ENCODE measurements around the gene CDC73. TPM values are rescaled to one million over a fixed set of nuclear protein-coding genes. Genes with fewer than 3 reads are reported as not detected.

The CDC73 gene
- total and polyA plus RNA-seq, 2 of the 13 experiments (the other 11 are each of a cell fraction or from before 2014, with no cell fraction given), result 20.2 to 26.3 TPM

- ATAC-seq, result no peak
- Histone ChIP-seq H3K4me1 (ENCODE audit: insufficient read depth, low read length) (peaks cover 19% of the 10 kb centered on the region), H3K27ac (ENCODE audit: extremely low read length, insufficient read depth, low read length) (no peak overlapping the region), H3K27me3 (ENCODE audit: control insufficient read depth in 1 of 2, insufficient read depth in 2 of 2, low read length in 2 of 2) (no peaks in the 10 kb centered on the region), H3K4me3 (replicated peaks in 1 of 3; ENCODE audit: insufficient read depth in 1 of 3, low read depth in 2 of 3, low read length in 3 of 3) (no peak overlapping the region), H2AFZ (ENCODE audit: low read length) (no peak overlapping the region), H3K79me2 (ENCODE audit: insufficient read depth, low read length) (peaks cover 3% of the 10 kb centered on the region), H3K36me3 (replicated peaks in 1 of 2; ENCODE audit: control insufficient read depth in 1 of 2, insufficient read depth in 2 of 2, low read length in 2 of 2) (no peaks in the 10 kb centered on the region; a peak in 1 of 5 replicates), H4K20me1 (ENCODE audit: insufficient read depth, low read length) (no peaks in the 10 kb centered on the region), H3K9ac (ENCODE audit: insufficient read depth, low read depth, low read length) (no peak overlapping the region), H3K9me3 (ENCODE audit: low read length) (no peaks in the 10 kb centered on the region), H3K4me2 (ENCODE audit: low read depth, low read length) (no peak overlapping the region)
- POLR2A ChIA-PET, result no interaction called here
- FAIRE-seq, result no peak
- CTCF ChIA-PET (ENCODE audit: low intra/inter-chr PET ratio, low total read pairs), result no interaction called here
- in situ Hi-C loops (cut with HindIII; ENCODE audit: extremely low pct_ligation_motif_present, low pct_unique_long_range_greater_than_20kb) (no loop called here), intact Hi-C loops (cut with micrococcal nuclease; ENCODE audit: unreplicated experiment) (no loop called here)
- 0 out of 2 replicates have a peak, but pooled peaks have one; percentile 10 for TF ChIP-seq RARA (CRISPR knock-in tag; IDR thresholded peaks at IDR 0.05)
- TF ChIP-seq ZSCAN12 (CRISPR knock-in tag; IDR thresholded peaks at IDR 0.05), result no peak
- TF ChIP-seq NR2F6 (IDR thresholded peaks at IDR 0.05), result peak; percentile 37
- TF ChIP-seq NR2F6 (CRISPR knock-in tag; IDR thresholded peaks at IDR 0.05), result no peak; the same call in 1 of the 2 replicates
- 95% methylated on average over 4 of the region's 4 CpGs for WGBS (ENCODE audit: low lambda C conversion rate)
- DNase-seq (ENCODE audit: low spot score), result no peak
- no TSS peak for BruUV-seq (replicated peaks)
These were observed 78.1 kb downstream of the CDC73 start for GRCh38 chr1:193199940-193200339.

GRCh38 chr1:193201021-193201420, 79.2 kb downstream of the CDC73 start:
- Histone ChIP-seq H4K20me1 (ENCODE audit: insufficient read depth, low read length) (no peaks in the 10 kb centered on the region), H3K4me3 (replicated peaks in 1 of 3; ENCODE audit: insufficient read depth in 1 of 3, low read depth in 2 of 3, low read length in 3 of 3) (no peak overlapping the region), H3K27ac (ENCODE audit: extremely low read length, insufficient read depth, low read length) (no peak overlapping the region), H3K4me2 (ENCODE audit: low read depth, low read length) (no peak overlapping the region), H3K9me3 (ENCODE audit: low read length) (no peaks in the 10 kb centered on the region), H3K27me3 (ENCODE audit: control insufficient read depth in 1 of 2, insufficient read depth in 2 of 2, low read length in 2 of 2) (no peaks in the 10 kb centered on the region), H3K4me1 (ENCODE audit: insufficient read depth, low read length) (peaks cover 19% of the 10 kb centered on the region), H3K36me3 (replicated peaks in 1 of 2; ENCODE audit: control insufficient read depth in 1 of 2, insufficient read depth in 2 of 2, low read length in 2 of 2) (peaks cover 0 to 9% of the 10 kb centered on the region in 2 experiments; a peak in 2 of 5 replicates), H2AFZ (ENCODE audit: low read length) (no peak overlapping the region), H3K9ac (ENCODE audit: insufficient read depth, low read depth, low read length) (no peak overlapping the region), H3K79me2 (ENCODE audit: insufficient read depth, low read length) (peaks cover 2% of the 10 kb centered on the region)
- WGBS (ENCODE audit: low lambda C conversion rate), result 97% methylated on average over 2 of the region's 2 CpGs
- no peak for ATAC-seq
- BruUV-seq (replicated peaks), result no TSS peak
- CTCF ChIA-PET (ENCODE audit: low intra/inter-chr PET ratio, low total read pairs), result no interaction called here
- in situ Hi-C loops (cut with HindIII; ENCODE audit: extremely low pct_ligation_motif_present, low pct_unique_long_range_greater_than_20kb), result no loop called here
- POLR2A ChIA-PET, result no interaction called here
- DNase-seq (ENCODE audit: low spot score), result peak; percentile 5
- FAIRE-seq, result no peak
- TF ChIP-seq ZEB1 (IDR thresholded peaks at IDR 0.05; ENCODE audit: insufficient replicate concordance, low read depth) (no peak), ATF4 (CRISPR knock-in tag; IDR thresholded peaks at IDR 0.05) (0 out of 4 replicates have a peak, but pooled peaks of 1 of the 2 experiments have one; percentile 22), CHD4 (IDR thresholded peaks at IDR 0.05; ENCODE audit: borderline replicate concordance, low read length) (no peak), ZNF75D (CRISPR knock-in tag; IDR thresholded peaks at IDR 0.05; ENCODE audit: borderline replicate concordance) (no peak), ZSCAN20 (CRISPR knock-in tag; IDR thresholded peaks at IDR 0.05; ENCODE audit: borderline replicate concordance) (no peak), TAF15 (IDR thresholded peaks at IDR 0.05; ENCODE audit: low read depth, low read length, poor library complexity, severe bottlenecking) (no peak), PCBP2 (optimal IDR thresholded peaks at IDR 0.05; ENCODE audit: low read depth, low read length, poor library complexity, severe bottlenecking) (no peak), ZNF329 (CRISPR knock-in tag; IDR thresholded peaks at IDR 0.05; ENCODE audit: low read depth) (no peak), HDAC1 (CRISPR knock-in tag; IDR thresholded peaks at IDR 0.05) (no peak), ZBTB3 (CRISPR knock-in tag; IDR thresholded peaks at IDR 0.05; ENCODE audit: borderline replicate concordance, low read depth) (no peak), CEBPB (IDR thresholded peaks at IDR 0.05; ENCODE audit: borderline replicate concordance, low read depth, low read length) (peak; percentile 59; the same call in 1 of the 2 replicates)
- intact Hi-C loops (cut with micrococcal nuclease; ENCODE audit: unreplicated experiment), result no loop called here

All from HepG2 (cell line).